GM19324 (cell line): ENCODE data around the gene COG6.

Experiments
- ATAC-seq: cut with Tn5 transposase; IDR thresholded peaks from one replicate; pipeline ENCODE4 v1.9.1; 2021; ENCODE audit warnings: mild to moderate bottlenecking, moderate library complexity; ENCODE audit not compliant: unreplicated experiment, low FRiP score

Gene COG6

GRCh38 chr13:39675904-39676303 lies 20.4 kb downstream of the COG6 start:
- no peak for ATAC-seq

- ATAC-seq: no peak
These were observed 20.9 kb downstream of the COG6 start for GRCh38 chr13:39676315-39676876.

- no peak for ATAC-seq
These were observed 26.8 kb downstream of the COG6 start for GRCh38 chr13:39682310-39682709.

- no peak for ATAC-seq
These were observed 27.3 kb downstream of the COG6 start for GRCh38 chr13:39682788-39683187.

GRCh38 chr13:39684531-39685137 lies 29.2 kb downstream of the COG6 start:
- ATAC-seq: no peak

- ATAC-seq: no peak
These were observed 30.2 kb downstream of the COG6 start for GRCh38 chr13:39685652-39686051.

- no peak for ATAC-seq
These were observed 32.8 kb downstream of the COG6 start for GRCh38 chr13:39688278-39688677.

GRCh38 chr13:39688699-39689405 lies 33.4 kb downstream of the COG6 start:
- no peak for ATAC-seq

GRCh38 chr13:39692660-39693438 lies 37.4 kb downstream of the COG6 start:
- no peak for ATAC-seq

- ATAC-seq: no peak
These were observed 43.8 kb downstream of the COG6 start for GRCh38 chr13:39699274-39699673.

GRCh38 chr13:39712626-39713025 lies 57.2 kb downstream of the COG6 start:
- ATAC-seq: no peak

- no peak for ATAC-seq
These were observed 73.7 kb downstream of the COG6 start for GRCh38 chr13:39729156-39729555.

GRCh38 chr13:39734952-39735351 lies 79.5 kb downstream of the COG6 start:
- no peak for ATAC-seq

GRCh38 chr13:39737047-39737446 lies 81.6 kb downstream of the COG6 start:
- no peak for ATAC-seq

GRCh38 chr13:39740761-39741160 lies 85.3 kb downstream of the COG6 start:
- no peak for ATAC-seq

GRCh38 chr13:39748961-39749360 lies 93.5 kb downstream of the COG6 start:
- ATAC-seq: no peak

GRCh38 chr13:39749528-39749927 lies 94.1 kb downstream of the COG6 start:
- ATAC-seq: no peak

GRCh38 chr13:39751805-39752204 lies 96.3 kb downstream of the COG6 start:
- no peak for ATAC-seq

- ATAC-seq: peak; percentile 92
These were observed 105.1 kb downstream of the COG6 start for GRCh38 chr13:39760521-39760920.

- no peak for ATAC-seq
These were observed 110.5 kb downstream of the COG6 start for GRCh38 chr13:39765801-39766463.
